Ectodermal cell (in vitro differentiated cells): ENCODE data around the gene APOL2.

Experiments
- H3K27ac ChIP-seq: 2 replicates; pipeline ENCODE4 v1.7.0; 2013; ENCODE audit warnings: mild to moderate bottlenecking, low read depth, low read length; ENCODE audit not compliant: insufficient read depth, poor library complexity, severe bottlenecking
- H3K27me3 ChIP-seq: 2 replicates; pipeline ENCODE4 v1.7.0; 2013; ENCODE audit warnings: mild to moderate bottlenecking, low read length; ENCODE audit not compliant: insufficient read depth, control insufficient read depth, poor library complexity, severe bottlenecking
- H3K36me3 ChIP-seq: one replicate; pipeline ENCODE4 v1.7.0; 2013; ENCODE audit warnings: low read length; ENCODE audit not compliant: control insufficient read depth, insufficient read depth
- H3K4me1 ChIP-seq: one replicate; pipeline ENCODE4 v1.7.0; 2013; ENCODE audit warnings: low read length; ENCODE audit not compliant: control insufficient read depth, insufficient read depth
- H3K4me3 ChIP-seq: 2 replicates; pipeline ENCODE4 v1.7.0; 2013; ENCODE audit warnings: low read depth, low read length, control low read depth; ENCODE audit not compliant: insufficient read depth
- H3K9me3 ChIP-seq: 2 replicates; pipeline ENCODE4 v1.7.0; 2013; ENCODE audit warnings: mild to moderate bottlenecking, low read length, moderate library complexity; ENCODE audit not compliant: control insufficient read depth
- WGBS, 2 experiments: methylation state at CpG; one replicate each; pipeline ENCODE4 v1.1.7; 2013; ENCODE audit warnings: missing lambda C conversion rate in 2 of 2; 5-methylcytosine and 5-hydroxymethylcytosine counted together

APOL2 gene

DNA sequence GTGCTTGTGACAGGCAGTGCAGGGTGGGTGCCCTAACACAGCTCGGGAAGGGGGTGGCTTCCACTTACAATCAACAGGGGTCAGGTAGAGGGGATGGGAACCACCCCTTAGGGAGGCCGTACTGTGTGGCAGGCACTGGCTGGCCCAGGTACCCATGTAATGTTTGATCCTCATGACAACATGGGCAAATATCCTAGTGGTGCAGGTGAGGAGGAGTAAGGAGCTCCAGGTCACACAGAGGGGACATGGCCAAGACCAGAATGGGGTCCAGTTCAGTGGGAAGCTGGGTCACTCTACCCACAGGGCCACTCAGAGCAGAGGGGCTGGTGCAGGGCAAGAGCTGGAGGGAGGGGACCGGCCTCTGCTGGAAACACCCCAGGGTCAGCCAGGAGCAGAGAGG lies 40.8 kb downstream of the APOL2 start:
- Histone ChIP-seq H3K4me3 (no peak overlapping the region), H3K9me3 (no peaks in the 10 kb centered on the region), H3K27ac (no peak overlapping the region), H3K4me1 (peaks cover 34% of the 10 kb centered on the region), H3K36me3 (no peaks in the 10 kb centered on the region), H3K27me3 (no peaks in the 10 kb centered on the region)
- 93 to 96% methylated on average over 3 of the region's 3 CpGs for WGBS, 2 experiments

DNA sequence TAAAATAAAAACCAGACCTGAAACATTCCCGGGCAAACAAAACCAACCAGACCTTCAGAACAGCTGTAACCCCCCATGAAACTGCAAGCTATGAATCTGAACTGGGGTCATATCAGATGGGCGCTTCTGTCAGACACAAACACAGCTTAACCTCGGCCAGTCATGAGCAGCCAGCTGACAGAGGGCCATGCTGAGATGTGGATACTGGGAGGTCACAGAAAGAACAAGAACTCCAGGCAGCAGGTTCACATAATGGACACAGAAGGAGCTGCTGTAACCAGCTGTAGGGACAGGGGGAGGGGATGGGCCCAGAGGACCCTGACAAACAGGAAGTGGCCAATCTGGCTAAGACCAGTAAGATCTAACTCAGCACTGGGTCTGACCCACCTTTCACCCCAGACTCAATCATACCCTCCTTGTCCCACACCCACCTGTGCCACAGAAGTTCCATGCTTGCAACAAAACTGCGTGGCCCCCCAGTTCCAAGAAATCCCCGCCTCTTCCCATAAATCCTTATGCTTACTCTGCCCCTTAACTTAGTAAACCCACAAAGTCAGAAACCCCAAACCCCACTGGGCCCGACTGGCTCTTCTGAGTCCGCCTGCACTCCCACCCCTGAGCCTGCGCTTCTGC lies 41.7 kb downstream of the APOL2 start:
- peak overlapping the region; percentile 89 for H3K27ac ChIP-seq
- no peaks in the 10 kb centered on the region for H3K36me3 ChIP-seq
- H3K9me3 ChIP-seq: no peaks in the 10 kb centered on the region
- H3K4me3 ChIP-seq: no peak overlapping the region
- H3K4me1 ChIP-seq: peaks cover 34% of the 10 kb centered on the region
- H3K27me3 ChIP-seq: no peaks in the 10 kb centered on the region
- WGBS, 2 experiments: 78% methylated on average over 8 of the region's 8 CpGs

DNA sequence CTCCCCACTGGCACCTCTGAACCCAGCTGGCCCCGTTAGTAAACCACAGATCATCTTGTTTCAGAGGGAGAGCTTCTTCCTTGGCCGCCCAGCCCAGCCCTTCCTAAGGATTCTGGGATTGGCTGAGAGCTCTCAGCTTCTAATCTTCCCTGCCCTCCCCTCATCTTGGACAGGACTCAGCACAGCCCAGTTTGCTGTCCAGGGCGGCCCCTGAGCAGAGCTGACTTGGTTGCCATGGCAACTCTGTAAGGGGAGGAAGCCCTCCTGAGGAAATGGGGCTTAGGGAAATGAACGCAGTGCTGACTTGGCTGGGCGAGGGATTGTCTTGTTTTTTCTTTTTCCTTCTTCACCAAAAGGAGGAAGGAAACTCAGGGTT lies 42.3 kb downstream of the APOL2 start:
- H3K36me3 ChIP-seq: no peaks in the 10 kb centered on the region
- peak overlapping the region; percentile 89 for H3K27ac ChIP-seq
- no peak overlapping the region for H3K4me3 ChIP-seq
- WGBS, 2 experiments: 8 to 13% methylated on average over 4 to 5 of the region's 5 CpGs
- H3K9me3 ChIP-seq: no peaks in the 10 kb centered on the region
- peaks cover 34% of the 10 kb centered on the region for H3K4me1 ChIP-seq
- no peaks in the 10 kb centered on the region for H3K27me3 ChIP-seq

DNA sequence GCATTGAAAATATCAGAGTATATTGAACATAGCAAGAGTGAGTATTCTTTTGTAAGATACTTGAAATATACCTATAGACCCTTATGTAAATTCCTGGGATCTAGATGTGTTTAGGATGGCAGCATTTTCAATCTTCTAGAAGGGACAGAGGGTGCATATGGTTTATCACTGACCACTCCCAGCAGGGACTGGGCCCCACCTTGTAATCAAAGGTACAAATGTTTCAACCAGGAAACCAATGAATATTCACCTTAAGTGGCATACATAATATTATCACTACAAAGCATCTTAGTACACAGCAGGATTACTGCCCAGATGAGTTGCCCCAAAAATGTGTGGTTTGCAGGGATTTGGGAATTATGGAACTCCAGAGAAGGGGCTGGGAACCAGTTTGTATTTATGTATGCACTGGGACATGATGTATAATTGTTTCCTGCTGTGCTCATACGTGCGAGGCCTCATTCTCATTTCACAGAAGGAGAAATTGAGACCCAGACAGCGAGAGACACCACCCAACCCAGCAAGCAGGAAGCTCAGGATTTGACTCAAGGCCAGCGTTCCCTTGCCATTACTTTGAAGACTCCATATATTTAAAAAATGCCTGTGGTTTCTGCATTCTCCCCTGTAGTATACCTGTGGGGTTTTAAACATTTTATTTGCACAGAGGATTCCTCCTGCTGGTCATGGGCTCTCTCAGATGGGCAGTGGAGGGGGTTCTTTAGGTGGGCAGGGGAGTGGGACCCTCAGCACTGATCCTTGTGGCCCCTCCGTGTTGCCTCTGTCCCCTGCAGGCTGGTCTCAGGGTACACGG lies 42.9 kb downstream of the APOL2 start:
- Histone ChIP-seq H3K27ac (no peak overlapping the region), H3K4me3 (no peak overlapping the region), H3K36me3 (no peaks in the 10 kb centered on the region), H3K9me3 (no peaks in the 10 kb centered on the region), H3K4me1 (peaks cover 30% of the 10 kb centered on the region), H3K27me3 (no peaks in the 10 kb centered on the region)
- WGBS, 2 experiments: 67 to 69% methylated on average over 6 of the region's 6 CpGs

DNA sequence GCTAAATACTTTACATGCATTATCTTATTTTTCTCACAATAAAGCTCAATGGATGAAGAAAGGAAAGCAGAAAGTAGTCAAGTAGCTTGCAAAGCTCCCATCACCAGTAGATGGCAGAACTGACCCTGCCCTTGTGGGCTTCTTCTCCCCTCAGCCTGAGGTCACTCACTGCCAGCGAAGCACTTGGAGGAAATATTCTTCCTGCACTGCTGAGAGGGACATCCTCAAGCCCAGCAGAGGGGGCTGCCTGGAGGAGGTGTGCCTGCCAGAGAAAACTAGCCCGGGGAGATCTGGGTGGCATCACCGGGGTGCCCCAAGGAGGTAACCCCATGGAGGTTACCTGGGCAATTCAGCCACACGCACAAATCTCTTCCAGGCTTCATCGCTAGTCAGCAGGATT lies 44.4 kb downstream of the APOL2 start:
- H3K27ac ChIP-seq: no peak overlapping the region

DNA sequence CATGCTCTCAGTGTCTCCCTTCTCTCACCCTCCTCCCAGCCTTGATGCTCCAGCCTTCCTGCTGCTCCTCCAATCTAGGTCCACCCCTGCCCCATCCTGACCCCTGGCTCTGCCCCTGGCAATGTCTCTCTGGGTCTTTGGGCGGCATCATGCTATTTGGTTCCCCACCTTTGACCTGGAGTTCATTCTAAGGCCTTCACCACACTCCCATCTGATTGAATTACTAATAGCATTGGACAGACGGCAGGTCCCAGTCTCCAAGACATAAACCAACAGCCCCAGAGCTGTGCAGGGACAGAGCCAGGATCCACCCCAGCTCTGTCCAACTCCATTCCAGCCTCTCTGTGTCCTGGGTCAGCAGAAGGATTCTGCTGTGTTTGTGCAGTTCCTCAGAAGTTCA lies 44.9 kb downstream of the APOL2 start:
- Histone ChIP-seq H3K9me3 (no peaks in the 10 kb centered on the region), H3K36me3 (no peaks in the 10 kb centered on the region), H3K4me3 (no peak overlapping the region), H3K27me3 (no peaks in the 10 kb centered on the region), H3K4me1 (peaks cover 24% of the 10 kb centered on the region), H3K27ac (no peak overlapping the region)
- WGBS, 2 experiments: 89 to 96% methylated on average over 2 of the region's 2 CpGs

More for the DNA sequence above, 44.4 kb downstream of the APOL2 start:
- 46 to 48% methylated on average over 5 of the region's 5 CpGs for WGBS, 2 experiments
- Histone ChIP-seq H3K4me3 (no peak overlapping the region), H3K9me3 (no peaks in the 10 kb centered on the region), H3K4me1 (peaks cover 24% of the 10 kb centered on the region), H3K36me3 (no peaks in the 10 kb centered on the region), H3K27me3 (no peaks in the 10 kb centered on the region)

DNA sequence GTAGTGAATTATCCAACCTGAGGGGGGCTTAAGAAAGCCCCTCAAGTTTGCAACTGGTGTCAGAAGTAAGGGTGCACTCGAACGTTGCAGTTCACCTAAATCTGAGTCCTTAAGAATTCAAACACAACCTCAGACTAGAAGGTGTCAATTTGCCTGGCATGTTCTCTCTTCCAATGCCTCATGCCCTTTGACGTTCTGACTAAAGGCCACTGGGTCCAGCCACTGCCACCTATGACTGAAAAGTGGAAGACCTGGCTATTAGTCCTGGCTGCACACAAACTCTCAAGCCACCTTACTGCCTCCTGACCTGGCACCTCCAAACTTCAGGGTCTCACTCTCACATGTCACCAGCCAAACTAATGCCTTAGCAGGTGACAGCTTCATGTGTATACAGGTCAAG lies 45.8 kb downstream of the APOL2 start:
- no peaks in the 10 kb centered on the region for H3K27me3 ChIP-seq
- no peaks in the 10 kb centered on the region for H3K36me3 ChIP-seq
- H3K4me1 ChIP-seq: peaks cover 19% of the 10 kb centered on the region
- WGBS, 2 experiments: 51 to 57% methylated on average over 3 of the region's 3 CpGs
- H3K9me3 ChIP-seq: no peaks in the 10 kb centered on the region
- H3K4me3 ChIP-seq: no peak overlapping the region
- no peak overlapping the region for H3K27ac ChIP-seq

DNA sequence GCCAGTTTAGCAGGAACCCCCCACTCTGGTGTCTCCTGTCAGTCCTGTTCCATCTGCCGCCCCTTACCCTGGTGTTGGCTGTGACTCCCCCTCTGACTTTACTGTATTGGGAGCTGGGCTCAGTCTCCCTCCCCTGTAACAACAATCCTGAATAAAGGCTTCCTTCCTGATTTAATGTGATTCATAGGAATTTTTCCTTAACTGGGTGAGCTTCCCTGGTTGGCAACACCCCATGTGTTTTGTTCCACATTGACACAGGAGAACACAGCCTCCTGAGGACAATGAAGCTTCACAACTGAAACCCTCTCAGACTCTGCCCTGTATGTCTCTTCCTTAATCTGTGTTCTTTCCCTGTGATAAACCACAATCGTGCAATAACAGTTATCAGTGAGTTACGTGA lies 46.2 kb downstream of the APOL2 start:
- no peak overlapping the region for H3K27ac ChIP-seq
- no peaks in the 10 kb centered on the region for H3K9me3 ChIP-seq
- H3K36me3 ChIP-seq: no peaks in the 10 kb centered on the region
- H3K27me3 ChIP-seq: no peaks in the 10 kb centered on the region
- no peak overlapping the region for H3K4me3 ChIP-seq
- peaks cover 15% of the 10 kb centered on the region for H3K4me1 ChIP-seq
- WGBS, 2 experiments: 82 to 90% methylated on average over 3 of the region's 3 CpGs

DNA sequence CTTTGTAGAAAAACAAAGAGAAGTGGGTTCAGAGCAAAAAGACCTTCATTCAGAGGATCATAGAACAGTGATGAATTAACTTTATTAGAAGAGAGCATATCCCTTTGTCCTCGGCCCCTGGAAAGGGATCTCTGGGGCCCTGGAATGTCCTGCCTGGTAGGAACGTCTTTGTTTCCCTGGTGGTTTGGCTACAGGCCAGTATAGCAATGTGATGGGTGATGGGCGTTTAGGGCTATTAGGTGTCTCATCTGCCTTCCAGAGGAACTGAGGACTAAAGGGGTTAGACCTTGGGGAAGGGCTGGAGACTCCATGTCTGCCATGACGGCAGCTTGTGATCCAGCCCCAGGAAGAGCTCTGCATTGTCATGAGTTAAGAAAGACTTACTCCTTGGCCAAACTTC lies 46.8 kb downstream of the APOL2 start:
- H3K36me3 ChIP-seq: no peaks in the 10 kb centered on the region
- H3K27me3 ChIP-seq: no peaks in the 10 kb centered on the region
- peaks cover 8% of the 10 kb centered on the region for H3K4me1 ChIP-seq
- H3K4me3 ChIP-seq: no peak overlapping the region
- 87 to 91% methylated on average over 4 of the region's 4 CpGs for WGBS, 2 experiments
- no peaks in the 10 kb centered on the region for H3K9me3 ChIP-seq
- H3K27ac ChIP-seq: no peak overlapping the region

DNA sequence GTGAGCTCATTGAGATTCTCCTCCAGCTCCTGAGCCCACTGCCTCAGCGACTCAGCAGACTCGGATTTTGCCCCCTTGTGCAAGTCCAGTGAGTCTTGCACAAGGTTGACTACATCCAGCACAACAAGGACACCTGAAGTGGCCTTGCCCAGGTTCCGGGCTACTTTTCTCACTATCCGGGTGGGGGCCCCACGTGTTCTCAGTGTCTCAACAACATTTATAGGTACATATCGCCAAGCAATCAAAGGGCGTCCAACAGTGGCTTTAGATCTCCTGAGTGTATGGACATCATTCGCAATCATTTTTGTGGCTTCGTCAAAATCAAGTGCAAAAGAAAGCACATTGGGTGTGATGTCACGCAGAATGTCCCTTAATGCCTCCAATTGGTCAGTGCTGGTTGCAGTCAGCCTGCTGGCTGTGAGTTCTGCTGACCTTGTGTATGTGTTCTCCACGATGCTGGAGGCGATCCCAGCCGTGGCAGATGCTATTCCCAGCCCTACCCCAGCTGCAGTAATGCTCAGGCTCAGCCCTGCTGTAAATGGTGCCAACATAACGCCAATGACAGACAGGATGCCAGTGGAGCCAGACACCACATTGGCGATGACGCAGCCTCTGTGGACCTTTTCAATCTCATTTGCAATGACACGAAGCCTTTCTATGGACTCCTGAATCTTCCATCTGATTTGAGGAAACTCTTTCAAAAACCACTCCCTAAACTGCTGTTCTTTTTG lies 48.1 kb downstream of the APOL2 start:
- H3K27me3 ChIP-seq: no peaks in the 10 kb centered on the region
- no peaks in the 10 kb centered on the region for H3K4me1 ChIP-seq
- H3K27ac ChIP-seq: no peak overlapping the region
- no peaks in the 10 kb centered on the region for H3K9me3 ChIP-seq
- whole genome bisulfite sequencing, 2 experiments: 82 to 83% methylated on average over 17 of the region's 17 CpGs
- H3K4me3 ChIP-seq: no peak overlapping the region
- no peaks in the 10 kb centered on the region for H3K36me3 ChIP-seq
